Medulla oblongata (tissue), 1 donor: ENCODE data around the gene TMEM39A.

Experiments
- DNase-seq: peaks from one replicate; pipeline ENCODE4 v3.0.0-alpha.2; 2015; ENCODE audit errors: extremely low spot score

The TMEM39A gene, protein sequence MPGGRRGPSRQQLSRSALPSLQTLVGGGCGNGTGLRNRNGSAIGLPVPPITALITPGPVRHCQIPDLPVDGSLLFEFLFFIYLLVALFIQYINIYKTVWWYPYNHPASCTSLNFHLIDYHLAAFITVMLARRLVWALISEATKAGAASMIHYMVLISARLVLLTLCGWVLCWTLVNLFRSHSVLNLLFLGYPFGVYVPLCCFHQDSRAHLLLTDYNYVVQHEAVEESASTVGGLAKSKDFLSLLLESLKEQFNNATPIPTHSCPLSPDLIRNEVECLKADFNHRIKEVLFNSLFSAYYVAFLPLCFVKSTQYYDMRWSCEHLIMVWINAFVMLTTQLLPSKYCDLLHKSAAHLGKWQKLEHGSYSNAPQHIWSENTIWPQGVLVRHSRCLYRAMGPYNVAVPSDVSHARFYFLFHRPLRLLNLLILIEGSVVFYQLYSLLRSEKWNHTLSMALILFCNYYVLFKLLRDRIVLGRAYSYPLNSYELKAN

GRCh38 chr3:119463171-119464169 is at the start of gene TMEM39A:
TMEM39A (minus strand) TSS chr3:119463615; CDS start chr3:119462074, 1,541 bp downstream.
- peak; percentile 99 for DNase-seq

- no peak for DNase-seq
These were observed 47.3 kb upstream of the TMEM39A start for GRCh38 chr3:119510690-119511089.

GRCh38 chr3:119508172-119508845 is 44.9 kb upstream of the TMEM39A start:
- DNase-seq, result no peak

DNA sequence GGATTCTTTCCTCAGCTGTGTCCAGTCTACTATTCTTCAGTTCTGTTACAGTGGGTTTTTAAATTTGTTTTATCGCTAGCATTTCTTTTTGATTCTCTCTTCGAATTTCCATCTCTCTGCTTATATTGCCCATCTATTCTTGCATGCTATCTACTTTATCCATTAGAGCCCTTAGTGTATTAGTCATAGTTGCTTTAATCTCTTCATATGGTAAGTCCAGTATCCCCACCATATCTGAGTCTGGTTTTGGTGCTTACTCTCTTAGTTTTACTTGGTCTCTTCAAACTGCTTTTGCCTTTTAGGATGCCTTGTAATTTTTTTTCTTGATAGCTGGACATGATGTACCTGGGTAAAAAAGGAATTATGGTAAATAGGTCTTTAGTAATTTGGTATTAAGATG is 44.0 kb upstream of the TMEM39A start:
- no peak for DNase-seq

- no peak for DNase-seq
These were observed 43.2 kb upstream of the TMEM39A start for GRCh38 chr3:119506631-119507030.

DNA sequence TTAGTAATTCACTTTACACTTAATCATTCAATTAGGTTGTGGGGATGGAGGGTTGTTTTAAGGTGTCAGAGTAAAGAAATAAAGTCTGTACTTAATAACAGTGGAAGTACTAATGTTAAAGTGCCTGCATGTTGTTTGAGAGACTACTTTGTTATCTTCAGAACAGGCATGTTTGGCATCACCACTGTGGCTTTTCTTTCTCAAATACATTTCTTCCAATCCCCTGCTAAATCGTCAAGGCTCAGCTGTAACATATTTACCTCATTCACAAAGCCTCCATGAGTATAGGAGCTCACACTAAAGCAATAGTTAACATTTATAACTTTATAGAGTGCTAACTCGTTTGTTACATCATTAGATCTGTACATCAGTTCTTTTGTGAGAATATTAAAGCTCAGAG is 37.5 kb upstream of the TMEM39A start:
- DNase-seq, result no peak

DNA sequence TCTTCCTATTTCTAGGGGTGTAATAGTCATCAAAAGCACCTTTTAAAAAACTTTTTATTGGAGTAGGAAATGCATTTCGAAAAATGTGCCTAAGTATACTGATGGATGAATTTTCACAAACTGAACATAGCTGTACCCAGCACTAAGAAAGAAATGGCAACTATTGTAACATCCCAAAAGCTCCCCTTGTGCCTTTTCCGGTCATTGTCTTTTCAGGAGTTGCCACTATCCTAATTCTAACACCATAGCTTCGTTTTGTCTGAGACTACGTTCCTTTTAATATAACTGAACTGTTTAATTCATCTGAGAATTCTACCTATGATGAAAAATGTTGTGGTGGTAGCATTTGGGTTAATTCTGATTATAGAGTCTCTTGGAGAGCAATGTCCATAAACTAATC is 36.9 kb upstream of the TMEM39A start:
- no peak for DNase-seq

GRCh38 chr3:119498186-119499011 is 35.0 kb upstream of the TMEM39A start, which contains the start of gene TIMMDC1:
TIMMDC1 (plus strand) TSS chr3:119498547; CDS start chr3:119498734, 187 bp downstream.
- DNase-seq, result peak; percentile 99

DNA sequence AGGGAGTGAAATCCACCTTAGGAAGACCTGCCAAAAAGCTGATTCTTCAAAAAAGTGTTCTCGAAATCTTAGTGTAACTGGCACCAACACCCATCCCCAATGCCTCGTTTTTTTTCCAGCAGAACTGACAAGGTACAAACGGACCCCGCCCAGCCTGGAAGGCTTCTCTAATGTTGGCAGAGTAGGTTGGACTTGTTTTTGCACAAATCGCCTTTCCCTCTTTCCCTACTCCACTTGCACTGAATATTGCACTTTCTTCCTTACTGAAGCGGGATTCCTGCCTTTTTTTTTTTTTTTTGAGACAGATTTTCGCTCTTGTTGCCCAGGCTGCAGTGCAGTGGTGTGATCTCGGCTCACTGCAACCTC is 34.4 kb upstream of the TMEM39A start:
- DNase-seq, result peak; percentile 15

DNA sequence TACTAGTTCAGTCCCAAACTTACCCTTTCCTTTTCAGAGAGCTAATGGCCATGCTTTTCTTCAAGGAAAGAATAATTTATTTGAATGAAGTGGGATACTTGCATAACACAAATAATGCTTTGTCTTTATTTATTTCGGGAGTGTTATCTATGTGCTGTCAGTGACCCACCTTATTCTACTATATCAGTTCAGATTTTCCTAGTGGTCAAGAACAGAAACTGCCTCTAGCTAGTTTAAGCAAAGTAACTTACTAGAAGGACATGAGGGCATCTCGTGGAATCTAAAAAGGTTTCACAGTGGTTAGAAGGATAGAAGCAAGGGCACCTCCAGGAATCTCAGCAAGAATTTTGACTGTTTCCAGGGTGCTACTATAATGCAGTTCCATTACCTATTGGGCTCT is 31.2 kb upstream of the TMEM39A start:
- no peak for DNase-seq

- DNase-seq, result no peak
These were observed 29.4 kb upstream of the TMEM39A start for GRCh38 chr3:119492810-119493209.

- no peak for DNase-seq
These were observed 28.7 kb upstream of the TMEM39A start for GRCh38 chr3:119492128-119492527.

DNA sequence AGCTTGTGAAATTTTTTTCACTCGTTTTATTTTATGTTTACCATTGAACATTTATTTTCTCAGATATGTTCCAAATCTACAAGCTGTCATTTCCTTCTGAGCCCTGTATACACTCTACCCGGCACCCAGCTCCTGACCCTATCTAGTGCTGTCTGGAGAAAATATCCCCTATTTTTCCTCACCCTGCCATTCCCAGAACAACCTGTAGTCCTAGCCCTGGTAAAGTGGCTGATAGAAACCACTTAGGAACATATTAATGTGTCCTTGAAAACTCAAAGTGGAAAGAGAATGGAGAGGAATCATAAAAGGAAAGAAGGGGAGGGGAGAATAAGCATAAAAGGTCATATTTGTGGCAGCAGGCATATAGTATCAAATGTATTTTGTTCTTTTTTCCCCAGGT is 26.7 kb upstream of the TMEM39A start:
- no peak for DNase-seq

- DNase-seq, result no peak
These were observed 22.1 kb upstream of the TMEM39A start for GRCh38 chr3:119485563-119485962.

DNA sequence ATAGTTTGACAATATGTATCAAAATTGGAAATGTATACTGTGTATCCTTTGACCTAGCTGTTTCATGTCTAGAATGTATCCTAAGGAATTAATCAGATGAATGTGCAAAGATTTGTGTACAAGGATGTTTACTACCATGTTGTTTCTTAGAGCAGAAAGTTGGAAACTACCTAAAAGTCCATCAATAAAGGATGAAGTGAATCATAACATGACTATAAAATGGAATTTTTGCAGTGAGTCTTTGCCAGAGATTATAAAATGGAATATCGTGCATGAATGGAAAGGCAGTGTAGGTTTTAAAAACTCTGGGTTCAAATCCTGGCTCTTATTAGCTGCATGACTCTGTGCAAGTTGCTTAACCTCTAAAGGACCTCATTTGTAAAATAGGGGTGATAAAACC is 19.7 kb upstream of the TMEM39A start:
- no peak for DNase-seq

DNA sequence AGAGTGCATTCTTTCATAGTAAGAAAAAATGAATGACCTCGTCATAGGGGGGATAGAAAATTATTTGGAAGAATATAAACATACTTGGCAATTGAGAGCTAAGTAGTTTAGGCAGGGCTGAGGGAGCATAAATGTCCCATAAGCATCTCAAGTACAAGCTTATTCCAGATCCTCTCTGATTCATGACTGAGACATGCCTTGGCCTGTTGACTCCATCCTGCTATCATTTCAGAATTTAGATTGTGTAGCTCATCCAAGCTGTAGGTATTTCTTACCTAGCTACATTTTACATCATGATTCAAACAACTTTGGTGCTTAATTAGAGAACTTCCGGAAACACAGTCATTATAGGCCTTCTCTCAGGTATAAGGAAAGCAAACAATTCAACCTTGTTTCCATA is 17.7 kb upstream of the TMEM39A start:
- no peak for DNase-seq

DNA sequence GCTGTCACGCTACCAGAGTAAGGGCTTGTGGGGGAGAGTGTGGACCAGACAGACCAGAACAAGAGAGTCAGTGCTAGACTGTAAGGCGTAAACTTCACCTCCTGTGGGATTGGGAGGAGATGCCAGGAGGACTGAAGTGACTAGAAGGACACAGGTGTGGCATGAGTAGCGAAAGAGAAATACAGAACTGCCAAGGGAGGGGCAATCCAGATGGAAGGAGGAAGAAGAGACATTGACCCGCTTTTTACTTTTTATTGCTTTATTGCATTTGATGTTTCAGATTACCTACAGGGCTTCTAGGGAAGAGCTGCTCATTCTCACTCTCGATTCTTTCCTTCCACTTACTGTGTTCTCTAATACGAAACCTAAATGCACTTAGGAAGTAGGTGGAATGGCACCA is 7.5 kb upstream of the TMEM39A start:
- DNase-seq, result no peak

DNA sequence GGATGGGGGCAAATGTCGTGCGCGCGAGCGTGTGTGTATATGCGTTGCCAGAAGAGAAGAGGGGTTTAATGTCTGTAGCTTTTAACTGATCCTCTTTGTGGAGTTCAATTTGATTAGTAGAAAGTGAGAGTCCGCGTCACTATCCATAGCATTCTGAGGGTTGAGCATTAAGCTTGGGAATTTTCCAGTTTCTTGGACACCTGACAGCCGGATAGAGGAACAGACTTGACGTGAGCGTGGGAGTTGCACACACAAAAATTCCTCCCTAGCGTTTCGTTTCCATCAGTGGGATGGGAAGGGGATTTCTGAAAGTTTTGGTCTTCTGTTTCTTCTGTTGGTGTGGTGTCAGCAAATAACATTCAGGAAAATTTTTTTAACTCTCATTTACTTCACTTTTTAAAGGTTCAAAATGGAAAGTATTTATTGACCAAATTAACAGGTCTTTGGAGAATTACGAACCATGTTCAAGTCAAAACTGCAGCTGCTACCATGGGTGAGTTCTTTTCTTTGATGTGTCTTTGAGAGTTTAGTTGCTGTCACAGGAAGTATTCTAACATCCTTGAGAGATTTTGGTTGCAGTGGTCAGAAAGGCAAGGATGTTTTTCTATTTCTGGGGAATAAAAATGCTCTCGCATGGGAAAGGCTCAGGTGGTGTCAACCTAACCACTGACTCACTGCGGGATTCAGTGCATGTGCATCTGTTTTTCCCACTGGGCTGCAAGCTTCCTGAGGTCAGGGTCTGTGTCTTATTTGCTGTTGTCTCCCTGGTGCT is 6.2 kb upstream of the TMEM39A start:
- peak; percentile 41 for DNase-seq

GRCh38 chr3:119468041-119468440 is 4.6 kb upstream of the TMEM39A start:
- DNase-seq, result no peak

GRCh38 chr3:119457246-119457645 is 6.2 kb downstream of the TMEM39A start:
- DNase-seq, result peak; percentile 24
